ENCODE data around the gene LYZL6.

DNA sequence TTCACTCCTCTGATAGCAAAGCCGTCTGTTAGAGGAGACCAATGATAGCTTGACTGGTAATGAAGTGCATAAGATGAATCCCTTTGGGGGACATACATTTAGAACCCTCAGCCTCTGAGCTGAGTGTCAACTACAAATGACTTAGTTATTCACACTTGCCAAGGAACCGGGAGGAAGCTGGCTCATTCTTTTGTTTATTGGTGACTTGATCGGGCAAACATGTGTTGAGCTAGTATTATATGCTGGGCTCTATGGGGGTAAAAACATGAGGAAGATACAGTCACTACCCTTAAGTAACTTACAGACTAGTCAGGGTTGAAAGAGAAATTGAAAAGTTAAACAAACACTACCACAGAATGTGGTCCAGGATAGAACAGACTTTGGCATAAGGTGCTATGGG is 34.8 kb upstream of the LYZL6 start:
- no peak for TF ChIP-seq POLR2A (IDR thresholded peaks at IDR 0.05)
- TF ChIP-seq, protein P1, sequence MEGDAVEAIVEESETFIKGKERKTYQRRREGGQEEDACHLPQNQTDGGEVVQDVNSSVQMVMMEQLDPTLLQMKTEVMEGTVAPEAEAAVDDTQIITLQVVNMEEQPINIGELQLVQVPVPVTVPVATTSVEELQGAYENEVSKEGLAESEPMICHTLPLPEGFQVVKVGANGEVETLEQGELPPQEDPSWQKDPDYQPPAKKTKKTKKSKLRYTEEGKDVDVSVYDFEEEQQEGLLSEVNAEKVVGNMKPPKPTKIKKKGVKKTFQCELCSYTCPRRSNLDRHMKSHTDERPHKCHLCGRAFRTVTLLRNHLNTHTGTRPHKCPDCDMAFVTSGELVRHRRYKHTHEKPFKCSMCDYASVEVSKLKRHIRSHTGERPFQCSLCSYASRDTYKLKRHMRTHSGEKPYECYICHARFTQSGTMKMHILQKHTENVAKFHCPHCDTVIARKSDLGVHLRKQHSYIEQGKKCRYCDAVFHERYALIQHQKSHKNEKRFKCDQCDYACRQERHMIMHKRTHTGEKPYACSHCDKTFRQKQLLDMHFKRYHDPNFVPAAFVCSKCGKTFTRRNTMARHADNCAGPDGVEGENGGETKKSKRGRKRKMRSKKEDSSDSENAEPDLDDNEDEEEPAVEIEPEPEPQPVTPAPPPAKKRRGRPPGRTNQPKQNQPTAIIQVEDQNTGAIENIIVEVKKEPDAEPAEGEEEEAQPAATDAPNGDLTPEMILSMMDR (IDR thresholded peaks at IDR 0.05): no peak
